RKO (cell line): ENCODE results near the gene SPATA21.
"Not testable (repeated sequence)": the region's sequence is repeated elsewhere in the genome, so short reads cannot be mapped to it uniquely, and the experiment has no call there.

ENCODE experiments used
- DNase-seq: peaks from one replicate; pipeline ENCODE4 v3.0.0-alpha.2; 2016; ENCODE audit warnings: low spot score

The SPATA21 gene

DNA sequence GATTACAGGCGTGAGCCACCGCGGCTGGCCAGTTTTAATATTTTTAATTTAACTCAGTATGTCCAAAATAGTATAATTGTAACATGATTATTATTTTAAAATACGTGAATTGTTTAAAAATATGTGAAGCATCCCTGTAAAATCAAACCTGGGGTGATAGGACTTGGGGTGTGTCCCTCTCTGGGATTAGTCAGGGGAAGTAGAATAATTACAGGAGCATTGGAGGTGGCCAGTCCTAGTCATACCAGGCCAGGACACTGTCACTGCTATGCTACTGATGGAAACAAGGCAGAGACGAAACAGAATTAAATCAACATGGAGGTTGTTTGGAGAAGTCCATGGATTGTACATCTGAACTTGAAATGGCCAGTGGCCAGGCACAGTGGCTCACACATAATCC lies 53.3 kb downstream of the SPATA21 start:
- DNase-seq: no peak

GRCh38 chr1:16380868-16381267 lies 56.4 kb downstream of the SPATA21 start:
- DNase-seq: no peak

- no peak for DNase-seq
These were observed 58.8 kb downstream of the SPATA21 start for GRCh38 chr1:16378443-16378842.

- DNase-seq: no peak
These were observed 60.3 kb downstream of the SPATA21 start for GRCh38 chr1:16376971-16377370.

DNA sequence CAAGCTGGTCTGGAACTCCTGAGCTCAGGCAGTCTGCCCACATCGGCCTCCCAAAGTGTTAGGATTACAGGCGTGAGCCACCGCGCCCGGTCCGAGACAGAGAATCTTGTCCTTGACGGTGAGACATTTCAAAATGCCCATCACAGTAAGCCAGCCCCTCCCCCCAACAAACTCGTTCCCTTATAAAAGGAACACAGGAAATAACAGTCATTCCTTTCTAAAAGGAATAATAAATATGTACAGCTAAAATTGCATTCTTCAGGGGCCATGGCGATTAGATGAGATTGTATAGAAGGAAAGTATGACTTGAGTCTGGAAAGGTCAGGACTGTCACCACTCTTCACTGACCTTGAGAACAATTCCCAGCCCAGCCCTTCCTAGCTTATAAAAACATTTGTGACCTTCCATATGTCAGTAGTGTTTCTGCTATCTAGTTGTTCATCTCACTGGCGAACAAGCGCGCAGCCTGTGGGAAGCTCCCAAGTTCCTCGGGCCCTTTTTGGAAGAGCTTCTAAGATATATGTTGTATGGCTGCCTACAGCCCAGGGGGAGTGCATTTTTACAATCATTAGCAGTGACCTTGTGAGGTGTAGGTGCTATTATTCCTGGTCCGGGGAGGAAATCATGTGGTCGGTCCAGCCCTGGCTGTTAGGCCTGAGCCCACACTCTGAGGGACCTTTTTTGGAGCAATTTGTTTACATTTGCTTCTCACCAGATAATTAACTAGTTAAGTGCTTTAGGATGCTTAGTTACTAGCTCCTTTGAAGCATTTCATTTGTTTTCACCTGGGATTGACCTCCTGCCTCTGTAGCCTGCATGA lies 61.5 kb downstream of the SPATA21 start:
- DNase-seq: no peak

DNA sequence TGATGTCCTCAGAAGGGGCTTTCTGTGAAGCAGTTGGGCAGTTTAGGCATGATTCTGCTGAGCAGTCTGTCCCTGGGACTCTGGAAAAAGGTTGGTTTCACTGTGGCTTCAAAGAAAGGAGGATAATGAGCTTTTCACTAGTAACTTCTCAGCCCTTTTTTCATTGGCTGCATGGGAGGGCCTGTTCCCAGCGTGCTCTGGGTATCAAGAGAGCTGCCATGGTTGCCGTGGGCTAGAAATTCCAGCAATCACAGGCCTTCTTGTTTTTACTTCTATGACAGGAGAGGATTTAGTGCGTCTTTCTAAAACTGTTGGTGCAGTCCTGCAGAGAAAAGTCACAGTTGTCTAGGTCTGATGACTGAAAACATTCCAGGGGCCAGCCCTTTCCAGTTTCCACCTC lies 63.0 kb downstream of the SPATA21 start:
- no peak for DNase-seq

GRCh38 chr1:16372535-16373285 lies 64.5 kb downstream of the SPATA21 start:
- DNase-seq: no peak

GRCh38 chr1:16371725-16372124 lies 65.5 kb downstream of the SPATA21 start:
- peak; percentile 54 for DNase-seq

GRCh38 chr1:16369821-16370220 lies 67.4 kb downstream of the SPATA21 start:
- DNase-seq: no peak

DNA sequence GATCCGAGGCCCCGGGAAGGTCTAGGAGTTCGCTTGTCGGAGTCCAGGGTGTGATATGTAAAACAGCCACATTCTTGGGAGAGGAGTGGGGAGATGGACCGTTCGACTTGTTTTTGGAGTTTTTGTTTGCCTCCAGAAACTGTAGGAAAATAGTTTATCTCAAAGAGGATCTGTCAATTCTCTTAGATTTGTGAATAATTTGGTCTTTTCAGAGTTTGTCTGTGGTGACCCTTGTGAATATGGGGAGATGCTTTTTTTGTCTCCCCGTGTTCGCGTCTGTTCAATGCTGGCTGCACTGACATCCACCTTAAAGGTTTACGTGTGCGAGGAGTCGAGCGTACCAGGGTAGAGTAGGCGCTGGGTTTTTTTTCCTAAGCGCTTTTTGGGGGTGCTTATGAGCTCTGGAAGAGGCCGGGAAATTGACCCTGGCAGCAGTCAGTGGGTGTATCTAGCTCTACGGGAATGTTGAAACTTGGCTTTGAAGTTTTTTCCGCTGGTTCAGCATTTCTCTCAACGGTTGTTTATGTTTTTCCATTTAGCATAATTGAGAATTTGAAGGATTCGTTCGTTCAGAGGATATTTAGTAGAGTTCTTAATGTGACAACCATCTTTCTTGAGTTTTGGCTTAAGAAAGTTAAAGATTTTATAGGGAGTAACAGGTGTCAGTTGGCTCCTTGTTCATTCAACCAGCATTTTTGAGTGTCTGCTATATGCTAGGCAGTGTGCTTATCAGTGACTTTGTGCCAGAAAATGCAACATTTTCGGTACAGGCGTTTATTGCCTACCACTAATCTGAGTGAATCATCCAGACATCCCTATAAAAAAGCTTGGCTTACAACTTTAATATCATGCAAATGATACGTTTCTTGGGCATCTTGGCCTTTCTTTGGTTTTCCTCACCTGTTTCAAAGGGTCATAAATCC lies 69.0 kb downstream of the SPATA21 start:
- DNase-seq: peak; percentile 69

GRCh38 chr1:16367258-16367967 lies 69.8 kb downstream of the SPATA21 start:
- DNase-seq: peak; percentile 85

DNA sequence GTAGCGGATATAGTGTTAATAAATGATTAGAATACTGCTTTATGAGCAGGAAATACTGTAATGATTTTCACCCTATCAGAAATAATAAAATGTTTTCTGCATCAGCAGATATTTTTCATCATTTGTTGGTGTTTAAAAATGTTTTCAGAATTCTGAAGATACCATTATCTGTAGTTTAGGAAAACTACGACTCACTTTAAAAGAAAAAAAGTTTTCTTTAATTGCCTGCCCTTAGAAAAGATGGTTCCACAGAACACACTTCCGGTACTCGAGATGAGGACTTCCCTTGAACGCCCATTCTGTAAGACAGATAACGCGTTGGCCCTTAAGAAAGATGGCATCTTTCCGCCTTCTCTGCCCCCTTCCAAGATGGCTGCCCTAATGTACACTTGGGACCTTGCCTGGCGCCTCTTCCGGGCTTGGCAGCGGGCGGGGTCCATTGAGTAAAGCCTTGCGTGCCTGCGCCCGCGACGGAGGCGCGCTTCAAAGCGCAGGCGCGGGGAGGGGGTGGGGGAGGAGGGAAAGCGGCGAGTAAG lies 70.4 kb downstream of the SPATA21 start, which contains the start of gene SZRD1:
SZRD1 (plus strand) TSS at position 521 of the 536 bp plus-strand sequence. CDS start 16 bp downstream, outside the sequence.
- peak; percentile 99 for DNase-seq

DNA sequence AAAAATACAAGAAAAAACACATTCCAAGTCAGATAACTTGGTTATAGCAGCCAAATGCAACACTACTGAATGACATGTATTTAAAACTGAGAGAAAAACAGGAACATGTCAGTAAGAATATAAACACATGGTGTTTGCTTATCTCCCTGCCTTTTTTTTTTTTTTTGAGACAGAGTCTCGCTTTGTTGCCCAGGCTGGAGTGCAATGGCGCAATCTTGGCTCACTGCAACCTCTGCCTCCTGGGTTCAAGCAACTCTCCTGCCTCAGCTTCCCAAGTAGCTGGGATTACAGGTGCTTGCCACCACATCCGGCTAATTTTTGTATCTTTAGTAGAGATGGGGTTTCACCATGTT lies 72.1 kb downstream of the SPATA21 start:
- DNase-seq: not testable (repeated sequence)

DNA sequence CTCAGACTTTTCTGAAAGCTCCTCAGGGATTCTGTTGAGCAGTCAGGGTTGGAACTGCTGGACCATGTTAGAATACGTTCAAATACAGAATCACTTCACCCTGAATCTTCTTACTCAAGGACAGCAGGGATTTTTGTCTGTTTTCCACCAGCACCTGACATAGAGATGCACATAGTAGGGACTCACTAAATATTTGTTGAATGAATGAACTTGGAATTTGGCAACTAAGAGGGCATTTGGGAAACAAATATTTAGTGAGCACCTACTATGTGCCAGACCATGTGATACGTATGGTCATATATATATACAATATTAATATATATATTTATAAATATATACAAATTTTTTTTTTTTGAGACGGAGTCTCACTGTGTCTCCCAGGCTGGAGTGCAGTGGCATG lies 80.4 kb downstream of the SPATA21 start:
- DNase-seq: no peak

DNA sequence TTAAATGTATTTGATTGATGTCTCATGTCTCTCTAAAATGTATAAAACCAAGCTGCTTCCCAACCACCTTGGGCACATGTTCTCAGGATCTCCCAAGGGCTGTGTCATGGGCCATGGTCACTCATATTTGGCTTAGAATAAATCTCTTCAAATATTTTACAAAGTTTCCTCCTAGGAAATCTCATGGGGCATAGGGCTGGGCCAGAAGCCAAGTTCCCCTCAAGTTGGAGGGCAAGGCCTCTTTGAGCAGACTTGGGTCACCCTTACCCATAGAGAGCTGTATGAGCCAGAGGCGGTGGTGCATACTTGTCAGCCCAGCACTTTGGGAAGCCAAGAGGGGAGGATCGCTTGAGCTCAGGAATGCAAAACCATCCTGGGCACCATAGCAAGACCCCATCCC lies 82.6 kb downstream of the SPATA21 start:
- no peak for DNase-seq

GRCh38 chr1:16352842-16353535 lies 84.2 kb downstream of the SPATA21 start:
- peak; percentile 40 for DNase-seq

GRCh38 chr1:16351994-16352841 lies 85.0 kb downstream of the SPATA21 start, which contains the start of gene FBXO42:
Gene FBXO42, minus strand, starts transcription at chr1:16352480. Its CDS starts 37,062 bp downstream, at chr1:16315418.
- peak; percentile 90 for DNase-seq

DNA sequence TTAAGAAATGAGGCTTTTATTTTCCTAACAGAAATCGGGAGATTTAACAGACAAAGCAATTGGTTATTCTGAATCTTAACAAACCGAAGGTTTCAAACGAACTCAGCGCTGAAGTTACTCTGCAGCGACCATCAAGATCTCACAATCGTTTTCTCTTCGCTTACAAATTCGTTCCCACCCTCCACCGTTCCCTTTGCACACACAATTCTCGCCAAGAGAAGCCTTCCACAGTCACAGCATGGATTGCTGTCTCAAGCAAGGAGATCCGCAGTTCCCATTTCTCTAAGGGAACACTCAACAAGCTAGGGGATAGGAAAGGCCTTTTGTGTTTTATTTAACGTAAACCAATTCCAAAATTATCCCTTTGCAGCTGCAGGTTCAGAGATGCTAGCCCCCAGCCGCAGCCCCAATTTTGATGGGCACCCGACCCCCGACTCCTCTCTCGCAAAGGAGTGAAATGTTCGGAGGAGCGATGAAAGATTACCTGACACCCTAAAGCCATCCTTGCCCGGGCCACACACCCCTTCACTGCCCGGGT lies 85.7 kb downstream of the SPATA21 start:
- no peak for DNase-seq

DNA sequence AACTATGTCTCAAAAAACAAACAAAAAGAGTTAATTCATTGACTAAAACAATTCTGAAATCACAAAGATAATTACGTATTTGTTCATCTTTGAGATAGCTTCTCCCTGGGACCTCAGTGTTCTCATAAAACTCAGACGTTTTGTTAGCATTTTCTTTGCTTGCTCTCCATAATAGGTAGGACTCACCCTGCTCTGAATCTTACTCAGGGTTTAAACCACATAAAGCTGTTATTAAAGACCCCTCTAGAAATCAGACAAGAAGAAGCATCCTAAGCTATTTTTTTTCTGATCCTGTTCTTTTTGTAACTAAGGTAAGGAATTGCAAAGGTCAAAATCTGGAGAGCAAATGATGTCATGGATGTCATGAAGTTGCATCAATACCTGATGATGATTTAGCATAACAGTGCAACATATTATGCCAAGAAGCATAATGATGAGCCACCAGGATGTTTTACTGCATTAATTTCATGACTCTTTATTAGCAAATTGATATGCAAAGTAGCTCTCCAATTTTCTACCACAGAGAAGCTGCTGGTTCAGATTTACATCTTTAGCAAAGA lies 87.3 kb downstream of the SPATA21 start:
- peak; percentile 29 for DNase-seq
